HS-5 (cell line): ENCODE results near the gene TEKT1.
"Not testable (repeated sequence)": the region's sequence is repeated elsewhere in the genome, so short reads cannot be mapped to it uniquely, and the experiment has no call there.

Source experiments
- DNase-seq: peaks from one replicate; pipeline ENCODE4 v3.0.0-alpha.2; 2012; ENCODE audit warnings: low read depth

TEKT1 gene

GRCh38 chr17:6815775-6816174 lies 15.8 kb downstream of the TEKT1 start:
- DNase-seq = no peak

- DNase-seq = no peak
Observed at GRCh38 chr17:6812295-6812694, 19.2 kb downstream of the TEKT1 start.

GRCh38 chr17:6811510-6811909 lies 20.0 kb downstream of the TEKT1 start:
- no peak for DNase-seq

- no peak for DNase-seq
Observed at GRCh38 chr17:6800422-6801027, 31.0 kb downstream of the TEKT1 start.

- DNase-seq = no peak
Observed at GRCh38 chr17:6799738-6800137, 31.8 kb downstream of the TEKT1 start.

- DNase-seq = no peak
Observed at GRCh38 chr17:6797718-6798351, 33.7 kb downstream of the TEKT1 start.

- DNase-seq = peak; percentile 62
Observed at GRCh38 chr17:6796887-6797490, 34.5 kb downstream of the TEKT1 start.

GRCh38 chr17:6796017-6796886 lies 35.3 kb downstream of the TEKT1 start:
- no peak for DNase-seq

- no peak for DNase-seq
Observed at GRCh38 chr17:6793748-6794493, 37.6 kb downstream of the TEKT1 start.

GRCh38 chr17:6789146-6789545 lies 42.4 kb downstream of the TEKT1 start:
- no peak for DNase-seq

- no peak for DNase-seq
Observed at GRCh38 chr17:6787081-6787693, 44.3 kb downstream of the TEKT1 start.

- peak; percentile 36 for DNase-seq
Observed at GRCh38 chr17:6786618-6787017, 44.9 kb downstream of the TEKT1 start.

- no peak for DNase-seq
Observed at GRCh38 chr17:6782244-6782643, 49.3 kb downstream of the TEKT1 start.

GRCh38 chr17:6780886-6781285 lies 50.6 kb downstream of the TEKT1 start:
- no peak for DNase-seq

GRCh38 chr17:6780001-6780400 lies 51.5 kb downstream of the TEKT1 start:
- no peak for DNase-seq

GRCh38 chr17:6779411-6779810 lies 52.1 kb downstream of the TEKT1 start:
- no peak for DNase-seq

- DNase-seq = no peak
Observed at GRCh38 chr17:6775871-6776405, 55.6 kb downstream of the TEKT1 start, which contains the start of gene FBXO39. Gene FBXO39, plus strand, starts transcription at chr17:6776215. Its CDS starts 3,654 bp downstream, at chr17:6779869.

GRCh38 chr17:6774906-6775305 lies 56.6 kb downstream of the TEKT1 start:
- not testable (repeated sequence) for DNase-seq

- DNase-seq = no peak
Observed at GRCh38 chr17:6772016-6772415, 59.5 kb downstream of the TEKT1 start.

GRCh38 chr17:6768447-6768846 lies 63.1 kb downstream of the TEKT1 start:
- DNase-seq = no peak

GRCh38 chr17:6761779-6762178 lies 69.8 kb downstream of the TEKT1 start:
- no peak for DNase-seq
